NB4 (cell line): ENCODE measurements around the gene RNF214.

Experiments
- POLR2A ChIP-seq: IDR thresholded peaks from 2 replicates; pipeline ENCODE4 v1.6.1; 2011; ENCODE audit warnings: mild to moderate bottlenecking; ENCODE audit not compliant: insufficient read length; ENCODE audit errors: extremely low read depth
- TF ChIP-seq, protein P1 (sequence below): IDR thresholded peaks from one replicate; pipeline ENCODE4 v1.5.1; 2012; ENCODE audit warnings: low read depth, low read length
- TF ChIP-seq, protein P2 (sequence below): IDR thresholded peaks from 2 replicates; pipeline ENCODE4 v1.6.1; 2011; ENCODE audit warnings: low read depth, low read length

DNA sequence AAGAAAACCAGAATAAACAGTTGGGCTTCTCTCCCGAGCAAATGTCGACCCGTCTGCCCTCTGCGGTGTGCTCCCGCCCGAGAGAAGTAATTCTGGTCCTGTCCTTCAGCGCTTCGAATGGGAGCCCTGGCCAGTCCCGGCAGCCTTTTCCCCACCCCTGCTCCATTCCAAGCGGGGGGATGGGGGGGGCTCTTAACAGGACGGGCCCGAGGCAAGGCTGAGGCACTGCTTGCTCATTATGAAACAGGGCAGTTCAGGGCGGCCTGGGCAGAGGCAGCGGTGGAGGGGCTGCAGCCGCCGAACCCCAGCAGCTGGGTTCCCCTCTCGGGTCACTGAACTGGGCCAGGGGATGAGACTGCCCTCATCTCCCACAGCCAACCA lies 67.8 kb downstream of the RNF214 start:
- TF ChIP-seq, protein P1, sequence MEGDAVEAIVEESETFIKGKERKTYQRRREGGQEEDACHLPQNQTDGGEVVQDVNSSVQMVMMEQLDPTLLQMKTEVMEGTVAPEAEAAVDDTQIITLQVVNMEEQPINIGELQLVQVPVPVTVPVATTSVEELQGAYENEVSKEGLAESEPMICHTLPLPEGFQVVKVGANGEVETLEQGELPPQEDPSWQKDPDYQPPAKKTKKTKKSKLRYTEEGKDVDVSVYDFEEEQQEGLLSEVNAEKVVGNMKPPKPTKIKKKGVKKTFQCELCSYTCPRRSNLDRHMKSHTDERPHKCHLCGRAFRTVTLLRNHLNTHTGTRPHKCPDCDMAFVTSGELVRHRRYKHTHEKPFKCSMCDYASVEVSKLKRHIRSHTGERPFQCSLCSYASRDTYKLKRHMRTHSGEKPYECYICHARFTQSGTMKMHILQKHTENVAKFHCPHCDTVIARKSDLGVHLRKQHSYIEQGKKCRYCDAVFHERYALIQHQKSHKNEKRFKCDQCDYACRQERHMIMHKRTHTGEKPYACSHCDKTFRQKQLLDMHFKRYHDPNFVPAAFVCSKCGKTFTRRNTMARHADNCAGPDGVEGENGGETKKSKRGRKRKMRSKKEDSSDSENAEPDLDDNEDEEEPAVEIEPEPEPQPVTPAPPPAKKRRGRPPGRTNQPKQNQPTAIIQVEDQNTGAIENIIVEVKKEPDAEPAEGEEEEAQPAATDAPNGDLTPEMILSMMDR = no peak
- TF ChIP-seq, protein P2, sequence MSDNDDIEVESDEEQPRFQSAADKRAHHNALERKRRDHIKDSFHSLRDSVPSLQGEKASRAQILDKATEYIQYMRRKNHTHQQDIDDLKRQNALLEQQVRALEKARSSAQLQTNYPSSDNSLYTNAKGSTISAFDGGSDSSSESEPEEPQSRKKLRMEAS = no peak
- no peak for TF ChIP-seq POLR2A
